Tibial nerve (tissue), 4 donors: ENCODE data around the gene ARHGAP35. TPM values are rescaled to one million over a fixed set of nuclear protein-coding genes. Genes with fewer than 3 reads are reported as not detected.

Source experiments
- DNase-seq, 2 donors: peaks; one replicate each; pipeline ENCODE4 v3.0.0-alpha.2; 2019; ENCODE audit warnings: low spot score in 2 of 2
- H3K27ac ChIP-seq, 4 donors: fragments of 200-600 bp; sonication (generic) in 3 of 4; one replicate each; pipeline ENCODE4 v1.5.1; 2017 to 2019; ENCODE audit warnings: mild to moderate bottlenecking in 1 of 4
- H3K27me3 ChIP-seq, 2 donors: fragments of 200-600 bp; sonication (generic) in 1 of 2; one replicate each; pipeline versions ENCODE4 v1.5.1 to v1.6.0; 2017 to 2019
- H3K36me3 ChIP-seq, 3 donors: fragments of 200-600 bp; sonication (generic); one replicate each; pipeline ENCODE4 v1.5.1; 2018 to 2019
- H3K4me1 ChIP-seq, 4 donors: fragments of 200-600 bp; sonication (generic) in 3 of 4; one replicate each; pipeline ENCODE4 v1.5.1; 2017 to 2019
- H3K4me3 ChIP-seq, 4 donors: fragments of 200-600 bp; sonication (generic) in 3 of 4; one replicate each; pipeline ENCODE4 v1.5.1; 2017 to 2019; ENCODE audit warnings: mild to moderate bottlenecking in 1 of 4, moderate library complexity in 1 of 4
- H3K9me3 ChIP-seq, 4 donors: fragments of 200-600 bp; sonication (generic) in 3 of 4; one replicate each; pipeline ENCODE4 v1.5.1; 2017 to 2019
- CTCF ChIP-seq, 5 experiments: fragments of 200-600 bp in 3 of 5; fragments of 450-650 bp in 2 of 5; sonication (generic) in 3 of 5; IDR thresholded peaks; one replicate each; pipeline ENCODE4 v1.5.1; 2016 to 2019; ENCODE audit warnings: antibody characterized with exemption in 5 of 5, mild to moderate bottlenecking in 3 of 5, moderate library complexity in 2 of 5
- EP300 ChIP-seq, 2 donors: sonication (generic); formaldehyde crosslinking; IDR thresholded peaks; one replicate each; pipeline ENCODE4 v1.6.1; 2017; ENCODE audit warnings: antibody characterized with exemption in 2 of 2, mild to moderate bottlenecking in 1 of 2
- POLR2A ChIP-seq, 2 donors: fragments of 450-650 bp; IDR thresholded peaks; one replicate each; pipeline ENCODE4 v1.6.1; 2017; ENCODE audit warnings: antibody characterized with exemption in 2 of 2, mild to moderate bottlenecking in 2 of 2, moderate library complexity in 2 of 2
- WGBS, 2 donors: methylation state at CpG; one replicate each; pipeline ENCODE4 v1.1.5; 2018; 5-methylcytosine and 5-hydroxymethylcytosine counted together
- total RNA-seq, 4 donors: library from RNA; depleted of rRNA; stranded (reverse); fragments of >200 nt; gene quantifications; one replicate each; pipeline ENCODE4 v1.1.0, GENCODE V29; 2016

Gene ARHGAP35
- total RNA-seq, 4 donors from 2014 or later: 43.3 to 50.3 (median 48.6) TPM

GRCh38 chr19:46887240-46887782 is 26.5 kb downstream of the ARHGAP35 start:
- Histone ChIP-seq H3K36me3 (no peaks in the 10 kb centered on the region), H3K27ac (no peak overlapping the region), H3K4me1 (peaks cover 0 to 32% (median 3%) of the 10 kb centered on the region in 4 donors), H3K9me3 (no peaks in the 10 kb centered on the region), H3K4me3 (no peak overlapping the region), H3K27me3 (no peaks in the 10 kb centered on the region)
- DNase-seq: no peak
- WGBS, 2 donors: 89 to 92% methylated on average over 5 of the region's 5 CpGs
- TF ChIP-seq POLR2A (IDR thresholded peaks at IDR 0.05): no peak

GRCh38 chr19:46890423-46891170 is 29.8 kb downstream of the ARHGAP35 start:
- Histone ChIP-seq H3K27ac (peak overlapping the region in 1 of 4 donors; percentile 18), H3K36me3 (no peaks in the 10 kb centered on the region), H3K9me3 (no peaks in the 10 kb centered on the region), H3K27me3 (no peaks in the 10 kb centered on the region), H3K4me1 (peaks cover 0 to 29% (median 7%) of the 10 kb centered on the region in 4 donors), H3K4me3 (no peak overlapping the region)
- 35 to 46% methylated on average over 3 of the region's 3 CpGs for WGBS, 2 donors
- TF ChIP-seq POLR2A (IDR thresholded peaks at IDR 0.05) (no peak), CTCF (IDR thresholded peaks at IDR 0.05) (no peak), EP300 (IDR thresholded peaks at IDR 0.05) (no peak)
- DNase-seq: no peak

GRCh38 chr19:46892252-46893179 is 31.7 kb downstream of the ARHGAP35 start:
- H3K27ac ChIP-seq: no peak overlapping the region
- no peaks in the 10 kb centered on the region for H3K36me3 ChIP-seq
- DNase-seq: no peak
- 93 to 94% methylated on average over 11 of the region's 11 CpGs for WGBS, 2 donors
- peaks cover 0 to 29% (median 11%) of the 10 kb centered on the region in 4 donors for H3K4me1 ChIP-seq
- no peak for TF ChIP-seq CTCF (IDR thresholded peaks at IDR 0.05)
- no peak for TF ChIP-seq POLR2A (IDR thresholded peaks at IDR 0.05)
- TF ChIP-seq EP300 (IDR thresholded peaks at IDR 0.05): no peak
- no peak overlapping the region for H3K4me3 ChIP-seq
- H3K9me3 ChIP-seq: no peaks in the 10 kb centered on the region
- no peaks in the 10 kb centered on the region for H3K27me3 ChIP-seq

GRCh38 chr19:46896076-46896794 is 35.4 kb downstream of the ARHGAP35 start:
- H3K9me3 ChIP-seq: no peaks in the 10 kb centered on the region
- no peaks in the 10 kb centered on the region for H3K36me3 ChIP-seq
- no peak overlapping the region for H3K27ac ChIP-seq
- no peak for DNase-seq
- H3K4me3 ChIP-seq: no peak overlapping the region
- TF ChIP-seq CTCF (IDR thresholded peaks at IDR 0.05): no peak
- TF ChIP-seq EP300 (IDR thresholded peaks at IDR 0.05): no peak
- 78% methylated on average over 10 of the region's 10 CpGs for WGBS, 2 donors
- no peaks in the 10 kb centered on the region for H3K27me3 ChIP-seq
- peaks cover 0 to 33% (median 13%) of the 10 kb centered on the region in 4 donors for H3K4me1 ChIP-seq

GRCh38 chr19:46898731-46899130 is 37.9 kb downstream of the ARHGAP35 start:
- Histone ChIP-seq H3K9me3 (no peaks in the 10 kb centered on the region), H3K27ac (no peak overlapping the region), H3K27me3 (no peaks in the 10 kb centered on the region), H3K4me1 (peaks cover 0 to 50% (median 18%) of the 10 kb centered on the region in 4 donors), H3K36me3 (no peaks in the 10 kb centered on the region), H3K4me3 (no peak overlapping the region)
- 61 to 62% methylated on average over 5 of the region's 5 CpGs for WGBS, 2 donors
- DNase-seq: no peak
- TF ChIP-seq EP300 (IDR thresholded peaks at IDR 0.05) (no peak), POLR2A (IDR thresholded peaks at IDR 0.05) (no peak), CTCF (IDR thresholded peaks at IDR 0.05) (no peak)
